Measurements from ENCODE around the gene SPOCD1. TPM values are rescaled to one million over a fixed set of nuclear protein-coding genes. Genes with fewer than 3 reads are reported as not detected.
A peak's percentile ranks its signal among the peaks of the same experiment; 100 is the strongest.

Gene SPOCD1
- total RNA-seq, 1 experiment from 2014 or later: 0.16 TPM

GRCh38 chr1:31799895-31800673, 15.7 kb downstream of the SPOCD1 start:
- no peak overlapping the region for H3K27ac ChIP-seq
- peaks cover 38% of the 10 kb centered on the region for H3K27me3 ChIP-seq
- no peak overlapping the region for H3K4me3 ChIP-seq
- H3K9me3 ChIP-seq (replicated peaks): no peaks in the 10 kb centered on the region
- H3K36me3 ChIP-seq: no peaks in the 10 kb centered on the region
- H3K4me1 ChIP-seq: peaks cover 6% of the 10 kb centered on the region; the same call in 1 of the 2 replicates
- DNase-seq: no peak

DNA sequence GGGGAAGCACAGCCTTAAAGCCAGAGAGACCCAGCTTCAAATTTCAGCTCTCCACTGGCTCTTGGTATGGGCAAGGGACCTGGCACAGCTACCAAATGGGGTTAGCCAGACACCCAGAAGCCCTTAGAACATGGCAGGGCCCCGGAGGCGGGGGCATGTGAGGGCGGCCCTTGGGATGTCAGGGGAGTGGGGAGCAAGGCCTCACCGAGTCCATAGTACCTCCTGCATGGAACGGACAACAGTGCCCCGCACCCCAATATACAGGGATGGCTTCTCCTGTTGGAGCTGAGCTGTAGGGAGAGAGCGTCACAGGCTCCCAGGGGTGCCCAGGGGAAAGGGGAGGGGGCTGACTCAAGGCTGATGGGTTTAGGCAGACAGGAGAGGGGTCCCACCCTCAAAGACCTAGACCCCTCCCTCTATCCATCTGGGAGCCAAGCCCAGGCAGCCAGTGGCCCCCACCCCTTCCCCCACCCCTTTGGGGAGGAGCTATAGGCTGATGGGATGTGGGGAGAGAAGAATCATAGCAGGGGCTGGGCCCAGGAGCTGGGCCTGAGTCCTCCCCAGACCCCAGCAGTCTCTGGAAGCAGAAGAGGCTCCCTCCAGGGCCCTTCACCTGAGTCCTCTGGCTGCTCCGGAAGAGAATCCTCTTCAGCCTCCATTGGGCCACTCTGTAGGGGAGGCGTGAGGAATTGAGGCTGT, 16.5 kb downstream of the SPOCD1 start:
- H3K4me1 ChIP-seq: peaks cover 6% of the 10 kb centered on the region; the same call in 1 of the 2 replicates
- peaks cover 38% of the 10 kb centered on the region for H3K27me3 ChIP-seq
- H3K4me3 ChIP-seq: no peak overlapping the region
- no peaks in the 10 kb centered on the region for H3K36me3 ChIP-seq
- no peak overlapping the region for H3K27ac ChIP-seq
- H3K9me3 ChIP-seq (replicated peaks): no peaks in the 10 kb centered on the region
- no peak for DNase-seq

DNA sequence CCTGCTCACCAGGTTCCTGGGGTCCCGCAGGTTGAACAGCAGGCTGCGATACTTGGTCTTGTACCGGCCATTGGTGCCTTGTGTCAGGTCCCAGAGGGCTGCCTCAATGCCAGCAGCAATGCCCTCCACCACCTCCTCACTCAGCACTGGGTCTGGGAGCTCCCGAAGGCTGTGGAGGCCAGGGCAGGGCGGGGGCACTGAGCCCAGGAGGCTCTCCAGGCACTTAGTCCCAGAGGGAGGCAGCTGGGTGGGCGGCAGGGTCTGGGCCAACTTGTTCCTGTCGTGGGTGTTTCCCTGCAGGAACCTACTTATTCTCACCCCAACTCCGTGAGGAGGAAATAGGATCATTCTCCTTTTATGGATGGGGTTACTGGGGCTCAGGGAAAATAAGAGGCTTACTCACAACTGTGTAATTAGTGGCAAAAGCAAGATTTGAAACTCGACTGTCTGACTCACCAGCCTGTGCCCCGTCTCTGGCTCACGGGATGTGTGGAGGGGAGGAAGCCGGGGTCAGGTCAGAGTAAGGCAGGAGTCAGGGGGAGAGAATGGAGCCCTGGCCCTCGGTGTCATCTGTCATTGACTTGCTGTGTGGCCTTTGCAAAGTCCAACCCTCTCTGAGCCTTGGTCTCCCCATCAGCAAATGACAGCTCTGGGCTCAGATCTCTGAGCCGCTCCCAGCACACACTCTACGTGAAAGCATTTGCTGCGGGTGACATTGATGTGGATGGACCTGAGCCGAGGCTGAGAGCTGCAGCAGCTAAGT, 17.2 kb downstream of the SPOCD1 start:
- H3K9me3 ChIP-seq (replicated peaks): no peaks in the 10 kb centered on the region
- no peaks in the 10 kb centered on the region for H3K36me3 ChIP-seq
- H3K27ac ChIP-seq: no peak overlapping the region
- peaks cover 6% of the 10 kb centered on the region; the same call in 1 of the 2 replicates for H3K4me1 ChIP-seq
- peaks cover 38% of the 10 kb centered on the region for H3K27me3 ChIP-seq
- no peak for DNase-seq
- H3K4me3 ChIP-seq: no peak overlapping the region

- Histone ChIP-seq H3K27ac (no peak overlapping the region), H3K4me1 (peaks cover 6% of the 10 kb centered on the region; the same call in 1 of the 2 replicates), H3K36me3 (no peaks in the 10 kb centered on the region), H3K27me3 (peaks cover 38% of the 10 kb centered on the region), H3K9me3 (replicated peaks) (no peaks in the 10 kb centered on the region), H3K4me3 (no peak overlapping the region)
- no peak for DNase-seq
These were observed 17.8 kb downstream of the SPOCD1 start for GRCh38 chr1:31798086-31798432.

DNA sequence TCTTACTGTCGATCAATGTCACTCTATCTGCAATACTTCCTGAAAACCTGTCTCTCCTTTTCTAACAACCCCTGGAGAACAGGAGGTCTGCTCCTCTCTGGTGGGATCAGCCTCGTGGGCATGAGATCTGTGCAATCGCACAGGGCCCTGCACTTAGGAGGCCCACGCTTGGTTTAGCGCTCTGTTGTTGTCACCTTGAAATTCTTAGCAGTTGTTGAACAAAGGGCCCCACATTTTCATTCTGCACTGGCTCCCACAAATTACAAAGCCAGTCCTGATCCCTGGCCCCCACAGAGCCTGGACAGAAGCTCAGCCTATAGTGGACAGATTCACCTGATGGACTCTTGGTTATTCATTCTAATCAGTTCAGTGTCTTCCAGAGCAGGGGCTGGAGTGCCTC, 18.6 kb downstream of the SPOCD1 start:
- peaks cover 38% of the 10 kb centered on the region for H3K27me3 ChIP-seq
- no peak overlapping the region for H3K27ac ChIP-seq
- H3K9me3 ChIP-seq (replicated peaks): no peaks in the 10 kb centered on the region
- H3K36me3 ChIP-seq: no peaks in the 10 kb centered on the region
- no peak overlapping the region for H3K4me3 ChIP-seq
- DNase-seq: no peak
- H3K4me1 ChIP-seq: peaks cover 6% of the 10 kb centered on the region; the same call in 1 of the 2 replicates

GRCh38 chr1:31796707-31797106, 19.1 kb downstream of the SPOCD1 start:
- no peak overlapping the region for H3K4me3 ChIP-seq
- H3K9me3 ChIP-seq (replicated peaks): no peaks in the 10 kb centered on the region
- peaks cover 6% of the 10 kb centered on the region; the same call in 1 of the 2 replicates for H3K4me1 ChIP-seq
- DNase-seq: no peak
- H3K27me3 ChIP-seq: peaks cover 38% of the 10 kb centered on the region
- no peak overlapping the region for H3K27ac ChIP-seq
- no peaks in the 10 kb centered on the region for H3K36me3 ChIP-seq

DNA sequence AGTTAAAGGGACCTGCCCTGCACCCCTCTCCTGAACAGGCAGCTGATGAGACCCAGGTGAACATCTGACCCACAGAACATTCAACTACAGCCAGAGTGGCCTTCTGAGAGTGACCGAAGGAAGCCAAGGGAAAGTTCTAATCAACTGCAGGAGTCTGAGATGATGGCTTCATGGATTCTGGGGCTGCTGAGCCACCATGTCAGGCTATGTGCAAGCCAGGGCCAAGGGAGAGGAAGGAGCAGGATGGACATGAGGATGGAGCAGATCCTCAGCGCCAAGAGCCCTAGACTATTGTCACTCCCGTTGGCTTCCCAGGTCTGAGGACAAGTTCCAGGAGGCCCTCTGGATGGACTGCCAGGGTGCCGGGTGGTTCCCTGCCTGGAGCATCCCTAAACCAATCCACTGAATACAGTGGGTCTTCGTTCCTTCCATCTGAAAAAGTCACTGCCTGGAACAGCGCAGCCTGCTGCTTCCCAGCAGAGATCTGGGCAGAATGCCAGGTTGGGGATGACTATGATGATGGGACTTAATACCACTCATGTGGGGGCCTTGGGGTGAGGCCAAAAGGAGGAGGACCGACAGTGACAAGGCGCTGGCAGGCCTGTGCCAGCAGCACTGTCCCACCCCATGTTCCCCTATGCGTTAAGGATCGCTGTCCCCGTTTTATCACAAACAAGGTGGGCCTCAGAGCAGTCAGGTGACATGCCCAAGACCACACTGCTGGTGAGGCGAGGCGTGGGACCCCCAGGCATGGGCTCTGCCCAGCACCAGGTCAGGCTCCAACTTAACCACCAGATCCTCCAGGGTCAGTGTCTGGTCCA, 19.8 kb downstream of the SPOCD1 start:
- Histone ChIP-seq H3K27me3 (peaks cover 37% of the 10 kb centered on the region), H3K9me3 (replicated peaks) (no peaks in the 10 kb centered on the region), H3K36me3 (no peaks in the 10 kb centered on the region), H3K4me1 (peaks cover 6% of the 10 kb centered on the region; the same call in 1 of the 2 replicates), H3K27ac (no peak overlapping the region), H3K4me3 (no peak overlapping the region)
- peak; percentile 58 to 59 for DNase-seq

DNA sequence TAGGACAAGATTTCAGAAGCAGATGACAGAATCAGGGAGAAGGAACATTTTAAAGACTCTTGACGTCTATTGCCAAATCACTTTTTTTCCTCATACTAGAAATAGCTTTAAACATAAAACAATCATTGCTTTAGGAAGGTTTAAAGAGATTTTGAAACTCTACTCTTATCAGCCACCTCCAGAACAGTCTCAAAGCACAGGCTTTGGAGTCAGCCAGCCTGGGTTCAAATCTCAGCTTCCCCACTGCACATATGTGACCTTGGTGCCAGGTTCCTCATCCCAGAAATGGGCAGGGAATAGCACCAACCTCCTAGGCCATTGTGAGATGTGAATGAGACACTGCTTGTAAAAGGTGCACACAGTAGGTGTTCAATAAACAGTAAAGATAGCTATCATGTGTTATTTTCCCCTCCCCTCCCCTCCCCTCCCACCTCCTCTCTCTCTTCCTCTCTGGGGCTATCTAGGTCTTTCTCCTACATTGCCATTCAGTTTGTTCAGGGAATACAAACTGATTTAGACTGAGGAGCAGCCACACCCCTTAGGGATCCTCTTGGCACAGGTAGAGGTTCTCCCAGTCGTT, 20.6 kb downstream of the SPOCD1 start:
- H3K4me3 ChIP-seq: no peak overlapping the region
- DNase-seq: no peak

DNA sequence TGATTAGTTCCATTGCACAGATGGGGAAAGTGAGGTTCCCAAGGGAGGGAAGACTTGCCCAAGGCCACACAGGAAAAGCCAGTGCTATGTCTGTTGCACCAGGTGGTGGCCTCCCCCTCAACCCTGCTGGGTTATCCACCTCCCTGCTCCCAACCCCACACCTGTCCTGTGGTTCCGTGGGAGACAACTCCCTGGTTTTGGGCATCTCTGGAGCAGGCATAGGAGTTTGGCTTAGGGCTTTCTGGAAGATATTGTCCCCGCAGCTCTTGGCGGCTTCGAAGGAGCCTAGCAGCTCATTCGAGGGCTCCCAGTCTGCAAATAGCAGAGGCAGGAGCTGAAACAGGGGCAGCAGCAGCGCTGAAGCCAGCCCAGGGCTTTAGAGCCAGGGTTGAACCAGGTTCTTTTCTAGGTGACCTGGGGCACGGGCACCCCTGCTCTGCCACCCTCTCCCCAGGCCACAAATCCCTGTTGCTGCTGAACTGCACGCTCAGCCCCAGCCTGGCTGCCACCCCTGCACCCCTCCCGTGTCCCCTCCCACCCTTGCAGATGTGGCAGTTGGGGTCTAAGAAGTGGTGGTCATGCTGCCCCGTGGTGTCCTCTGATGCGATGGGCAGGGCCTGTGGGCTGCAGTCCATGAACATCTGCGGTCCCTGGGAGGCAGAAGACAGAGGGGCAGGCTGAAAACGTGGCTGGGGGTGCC, 22.1 kb downstream of the SPOCD1 start:
- Histone ChIP-seq H3K9me3 (replicated peaks) (no peaks in the 10 kb centered on the region), H3K36me3 (no peaks in the 10 kb centered on the region), H3K4me1 (peaks cover 3% of the 10 kb centered on the region; the same call in 1 of the 2 replicates), H3K27ac (no peak overlapping the region), H3K27me3 (peaks cover 25% of the 10 kb centered on the region; the same call in 1 of the 2 replicates), H3K4me3 (no peak overlapping the region)
- DNase-seq: no peak

More for the DNA sequence above, 20.6 kb downstream of the SPOCD1 start:
- Histone ChIP-seq H3K27me3 (peaks cover 29% of the 10 kb centered on the region; the same call in 1 of the 2 replicates), H3K36me3 (no peaks in the 10 kb centered on the region), H3K9me3 (replicated peaks) (no peaks in the 10 kb centered on the region), H3K4me1 (peaks cover 6% of the 10 kb centered on the region; the same call in 1 of the 2 replicates), H3K27ac (no peak overlapping the region)

DNA sequence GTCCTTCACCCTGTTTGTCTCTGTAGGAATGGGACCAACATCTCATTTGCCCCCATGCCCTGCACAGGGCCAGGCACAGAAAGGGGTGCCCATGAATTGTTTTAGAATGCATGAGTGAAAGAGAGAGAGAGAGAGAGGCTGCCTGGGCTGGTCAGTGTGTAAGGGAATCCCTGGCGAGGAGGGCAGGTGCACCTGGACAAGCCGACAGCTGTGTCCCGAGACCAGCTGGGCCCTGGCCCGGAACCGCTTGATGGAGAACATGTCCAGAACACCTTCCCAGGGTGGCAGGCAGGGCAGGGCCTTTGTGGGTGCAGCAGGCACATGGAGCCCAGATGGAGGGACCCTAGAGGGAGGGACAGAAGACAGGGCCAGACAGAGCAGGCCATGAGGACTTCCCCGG, 22.7 kb downstream of the SPOCD1 start:
- H3K27me3 ChIP-seq: peaks cover 20% of the 10 kb centered on the region; the same call in 1 of the 2 replicates
- H3K4me3 ChIP-seq: no peak overlapping the region
- H3K36me3 ChIP-seq: no peaks in the 10 kb centered on the region
- no peak overlapping the region for H3K27ac ChIP-seq
- H3K9me3 ChIP-seq (replicated peaks): no peaks in the 10 kb centered on the region
- no peak for DNase-seq
- H3K4me1 ChIP-seq: no peaks in the 10 kb centered on the region

DNA sequence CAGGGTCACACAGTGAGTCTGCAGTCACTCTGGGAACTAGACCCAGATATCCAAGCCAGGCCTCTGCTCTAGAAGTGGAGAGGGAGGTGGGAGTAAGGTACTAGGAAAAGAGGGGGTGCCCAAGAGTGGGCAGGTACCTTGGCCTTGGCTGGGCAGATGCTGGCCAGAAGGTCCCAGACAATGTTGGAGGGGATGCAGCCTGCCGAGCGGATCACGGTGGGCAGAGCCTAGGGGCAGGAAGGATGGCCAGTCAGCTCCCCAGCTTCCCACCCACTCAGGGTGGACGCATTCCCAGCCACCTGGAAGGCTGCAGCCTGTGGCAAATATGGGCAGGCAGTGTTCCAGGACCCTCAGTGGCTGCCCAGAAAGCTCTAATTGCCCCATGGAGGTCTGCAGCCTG, 23.3 kb downstream of the SPOCD1 start:
- H3K4me3 ChIP-seq: no peak overlapping the region
- H3K36me3 ChIP-seq: no peaks in the 10 kb centered on the region
- no peaks in the 10 kb centered on the region for H3K9me3 ChIP-seq (replicated peaks)
- H3K27ac ChIP-seq: no peak overlapping the region
- no peaks in the 10 kb centered on the region for H3K4me1 ChIP-seq
- DNase-seq: no peak
- H3K27me3 ChIP-seq: peaks cover 17% of the 10 kb centered on the region; the same call in 1 of the 2 replicates

GRCh38 chr1:31792116-31792515, 23.7 kb downstream of the SPOCD1 start:
- no peaks in the 10 kb centered on the region for H3K9me3 ChIP-seq (replicated peaks)
- no peak overlapping the region for H3K27ac ChIP-seq
- no peaks in the 10 kb centered on the region for H3K36me3 ChIP-seq
- no peak overlapping the region for H3K4me3 ChIP-seq
- no peak for DNase-seq
- H3K27me3 ChIP-seq: peaks cover 14% of the 10 kb centered on the region; the same call in 1 of the 2 replicates
- H3K4me1 ChIP-seq: no peaks in the 10 kb centered on the region

GRCh38 chr1:31791131-31791858, 24.5 kb downstream of the SPOCD1 start:
- Histone ChIP-seq H3K4me3 (no peak overlapping the region), H3K36me3 (no peaks in the 10 kb centered on the region), H3K27ac (no peak overlapping the region)

More at GRCh38 chr1:31791131-31791858, 24.5 kb downstream of the SPOCD1 start:
- no peaks in the 10 kb centered on the region for H3K9me3 ChIP-seq (replicated peaks)
- H3K4me1 ChIP-seq: no peaks in the 10 kb centered on the region
- peaks cover 8% of the 10 kb centered on the region; the same call in 1 of the 2 replicates for H3K27me3 ChIP-seq
- DNase-seq: no peak
